H1 (cell line): ENCODE results near the gene COL5A2. TPM values are rescaled to one million over a fixed set of nuclear protein-coding genes. Genes with fewer than 3 reads are reported as not detected.

Source experiments
- BACH1 ChIP-seq: IDR thresholded peaks from 2 replicates; pipeline ENCODE4 v1.6.1; 2012; ENCODE audit warnings: low read length, improper control_type of control experiment
- BCL11A ChIP-seq, 2 experiments: IDR thresholded peaks; one replicate each; pipeline ENCODE4 v1.6.1; 2011; ENCODE audit warnings: low read depth in 2 of 2, low read length in 2 of 2, mild to moderate bottlenecking in 2 of 2
- CBX5 ChIP-seq: fragments of 300-800, 300-1000 bp; sonication (generic); IDR thresholded peaks from 2 replicates; pipeline ENCODE4 v1.7.1; 2016; ENCODE audit warnings: antibody characterized with exemption, low read length, low read depth
- CTCF ChIP-seq, 3 experiments: IDR thresholded peaks; 1 replicate in 2 of 3; 2 replicates in 1 of 3; pipeline versions ENCODE4 v1.5.1 to v1.6.1; 2011; ENCODE audit warnings: low read length in 3 of 3, mild to moderate bottlenecking in 3 of 3, inconsistent platforms in 2 of 3, low read depth in 1 of 3, moderate library complexity in 1 of 3; ENCODE audit not compliant: insufficient read depth in 1 of 3; ENCODE audit errors: control extremely low read depth in 1 of 3
- EGR1 ChIP-seq: IDR thresholded peaks from 2 replicates; pipeline ENCODE4 v1.6.1; 2011; ENCODE audit warnings: low read depth, low read length, borderline replicate concordance
- GTF2F1 ChIP-seq: IDR thresholded peaks from 2 replicates; pipeline ENCODE4 v1.6.1; 2012; ENCODE audit warnings: low read depth, low read length, improper control_type of control experiment, borderline replicate concordance
- TAF7 ChIP-seq: optimal IDR thresholded peaks from 2 replicates; pipeline ENCODE3; 2011; ENCODE audit warnings: low read depth, mild to moderate bottlenecking, inconsistent platforms, low read length, moderate library complexity, borderline replicate concordance
- TCF12 ChIP-seq: IDR thresholded peaks from 2 replicates; pipeline ENCODE4 v1.6.1; 2011; ENCODE audit warnings: low read depth, mild to moderate bottlenecking, low read length
- TEAD4 ChIP-seq: IDR thresholded peaks from 2 replicates; pipeline ENCODE4 v1.6.1; 2012; ENCODE audit warnings: low read depth, low read length, inconsistent platforms, mixed read lengths
- polyA plus RNA-seq, 7 experiments: library from polyadenylated mRNA; depleted of rRNA in 3 of 7; stranded (reverse) in 5 of 7; unstranded in 2 of 7; fragments of >200 nt in 5 of 7; fragments of 200-250 nt in 2 of 7; gene quantifications; 1 replicate in 5 of 7; 2 replicates in 1 of 7; 4 replicates in 1 of 7; pipeline versions ENCODE4 v1.2.1 to v1.2.3, GENCODE V29; 2011 to 2013; ENCODE audit warnings: missing spikeins in 2 of 7, mixed read lengths in 2 of 7
- total RNA-seq: library from RNA; stranded (reverse); fragmentation: NEBNext Ultra II Directional; extraction: Animal tissue kit (Norgen Biotek cat#: 25700); gene quantifications from 2 replicates; pipeline ENCODE4 v1.2.1, GENCODE V29; 2021

Gene COL5A2
- total and polyA plus RNA-seq, 2 of the 8 experiments (the other 6 are each of a cell fraction or from before 2014, with no cell fraction given): 4.7 to 24.2 TPM

GRCh38 chr2:189113963-189114362, 65.6 kb downstream of the COL5A2 start (continued):
- TF ChIP-seq BCL11A (IDR thresholded peaks at IDR 0.05; ENCODE audit: low read depth in 2 of 2, low read length in 2 of 2): no peak
- TF ChIP-seq TAF7: no peak
- no peak for TF ChIP-seq GTF2F1
- no peak for TF ChIP-seq TEAD4
- no peak for TF ChIP-seq BACH1
- no peak for TF ChIP-seq TCF12
- no peak for TF ChIP-seq CTCF (IDR thresholded peaks at IDR 0.05; ENCODE audit: control extremely low read depth in 1 of 3, insufficient read depth in 1 of 3, low read depth in 1 of 3, low read length in 3 of 3)
- TF ChIP-seq EGR1: no peak
- TF ChIP-seq CBX5: no peak
- TF ChIP-seq, all 59 proteins: peak for 0
